GM21360 (cell line): ENCODE results near the gene RFT1.

ENCODE experiments used
- ATAC-seq: cut with Tn5 transposase; IDR thresholded peaks from one replicate; pipeline ENCODE4 v1.9.1; 2021; ENCODE audit warnings: mild to moderate bottlenecking, moderate library complexity; ENCODE audit not compliant: unreplicated experiment

Gene RFT1

GRCh38 chr3:53150247-53151085 lies 20.2 kb upstream of the RFT1 start:
- no peak for ATAC-seq

- ATAC-seq, result no peak
These were observed 19.5 kb upstream of the RFT1 start for GRCh38 chr3:53149699-53150098.

GRCh38 chr3:53149006-53149690 lies 18.9 kb upstream of the RFT1 start:
- no peak for ATAC-seq

- ATAC-seq, result no peak
These were observed 17.7 kb upstream of the RFT1 start for GRCh38 chr3:53147903-53148400.

GRCh38 chr3:53147151-53147902 lies 17.1 kb upstream of the RFT1 start:
- ATAC-seq, result no peak

- no peak for ATAC-seq
These were observed 16.2 kb upstream of the RFT1 start for GRCh38 chr3:53146319-53146891.

GRCh38 chr3:53145713-53146080 lies 15.5 kb upstream of the RFT1 start:
- ATAC-seq, result no peak

GRCh38 chr3:53144862-53145712 lies 14.9 kb upstream of the RFT1 start:
- no peak for ATAC-seq

GRCh38 chr3:53144446-53144845 lies 14.2 kb upstream of the RFT1 start:
- no peak for ATAC-seq

GRCh38 chr3:53142986-53143385 lies 12.8 kb upstream of the RFT1 start:
- no peak for ATAC-seq

- ATAC-seq, result peak; percentile 37
These were observed 10.9 kb upstream of the RFT1 start for GRCh38 chr3:53140847-53141845.

GRCh38 chr3:53139906-53140846 lies 9.9 kb upstream of the RFT1 start:
- ATAC-seq, result no peak

- no peak for ATAC-seq
These were observed 7.7 kb upstream of the RFT1 start for GRCh38 chr3:53137835-53138446.

- ATAC-seq, result no peak
These were observed 7.0 kb upstream of the RFT1 start for GRCh38 chr3:53137221-53137620.

- ATAC-seq, result no peak
These were observed 4.5 kb upstream of the RFT1 start for GRCh38 chr3:53134631-53135232.

GRCh38 chr3:53132347-53132746 lies 2.1 kb upstream of the RFT1 start:
- no peak for ATAC-seq

- ATAC-seq, result no peak
These were observed 861 bp upstream of the RFT1 start for GRCh38 chr3:53131096-53131495.
